WTC11 (cell line): ENCODE results near the gene TMEM131L.

Experiments used
- ATF3 ChIP-seq: sonication (generic); formaldehyde crosslinking; conservative IDR thresholded peaks from 2 replicates; pipeline ENCODE4 v1.8.1; 2022; ENCODE audit warnings: mild to moderate bottlenecking, missing genetic modification reagents
- ATF6 ChIP-seq: sonication (generic); formaldehyde crosslinking; IDR thresholded peaks from 2 replicates; pipeline ENCODE4 v1.8.1; 2023; ENCODE audit warnings: mild to moderate bottlenecking, missing genetic modification reagents
- CREB1 ChIP-seq: sonication (generic); formaldehyde crosslinking; IDR thresholded peaks from 2 replicates; pipeline ENCODE4 v1.8.0; 2023; ENCODE audit warnings: mild to moderate bottlenecking, missing genetic modification reagents
- CTCF ChIP-seq: fragments of 200-600 bp; IDR thresholded peaks from 2 replicates; pipeline ENCODE4 v1.8.0; 2022; ENCODE audit warnings: antibody characterized with exemption
- GABPB1 ChIP-seq: sonication (generic); formaldehyde crosslinking; IDR thresholded peaks from 2 replicates; pipeline ENCODE4 v1.8.1; 2023; ENCODE audit warnings: mild to moderate bottlenecking, missing genetic modification reagents
- NR1H2 ChIP-seq: sonication (generic); formaldehyde crosslinking; IDR thresholded peaks from 2 replicates; pipeline ENCODE4 v1.9.0; 2021; ENCODE audit warnings: mild to moderate bottlenecking, moderate library complexity, missing genetic modification reagents
- OVOL2 ChIP-seq: fragments of 250-450 bp; sonication (Bioruptor Pico); IDR thresholded peaks from 2 replicates; pipeline ENCODE4 v1.9.0; 2021; ENCODE audit warnings: mild to moderate bottlenecking, borderline replicate concordance
- ZNF425 ChIP-seq: fragments of 250-450 bp; sonication (Bioruptor Pico); conservative IDR thresholded peaks from 2 replicates; pipeline ENCODE4 v1.9.0; 2021; ENCODE audit warnings: mild to moderate bottlenecking

GRCh38 chr4:153450544-153450917, 15.6 kb upstream of the TMEM131L start:
- no peak for TF ChIP-seq CTCF
- no peak for TF ChIP-seq CREB1 (CRISPR knock-in tag)
- no peak for TF ChIP-seq GABPB1 (CRISPR knock-in tag)
- no peak for TF ChIP-seq NR1H2 (CRISPR knock-in tag)
- TF ChIP-seq ATF6 (CRISPR knock-in tag), result no peak
- TF ChIP-seq OVOL2 (CRISPR knock-in tag), result no peak
- no peak for TF ChIP-seq ATF3 (CRISPR knock-in tag)
- no peak for TF ChIP-seq ZNF425 (CRISPR knock-in tag)
